K562 (cell line): ENCODE measurements around the gene CLIC1. TPM values are rescaled to one million over a fixed set of nuclear protein-coding genes. Genes with fewer than 3 reads are reported as not detected.

Experiments
- ARID1B ChIP-seq: fragments of 450-650 bp; IDR thresholded peaks from 2 replicates; pipeline ENCODE4 v1.6.1; 2016; ENCODE audit warnings: antibody characterized with exemption, mild to moderate bottlenecking, inconsistent platforms
- ATF4 ChIP-seq: fragments of 450-650 bp; formaldehyde crosslinking; IDR thresholded peaks from 2 replicates; pipeline ENCODE4 v1.4.0; 2022; ENCODE audit warnings: mild to moderate bottlenecking, moderate library complexity
- CBFA2T3 ChIP-seq: fragments of 450-650 bp; IDR thresholded peaks from 2 replicates; pipeline ENCODE4 v1.6.1; 2017
- CREM ChIP-seq: IDR thresholded peaks from 2 replicates; pipeline ENCODE4 v1.6.1; 2014; ENCODE audit warnings: antibody characterized with exemption, low read depth
- CUX1 ChIP-seq: fragments of 200-800 bp; sonication (Bioruptor generic); IDR thresholded peaks from 2 replicates; pipeline ENCODE4 v1.6.1; 2016; ENCODE audit warnings: missing genetic modification characterization, missing compliant biosample characterization
- ELF2 ChIP-seq: fragments of 250-450 bp; sonication (Bioruptor Pico); IDR thresholded peaks from 2 replicates; pipeline ENCODE4 v1.5.0; 2021; ENCODE audit warnings: mild to moderate bottlenecking
- GATAD2A ChIP-seq: fragments of 450-650 bp; IDR thresholded peaks from 2 replicates; pipeline ENCODE4 v1.6.1; 2017
- MAFG ChIP-seq: fragments of 450-650 bp; conservative IDR thresholded peaks from 2 replicates; pipeline ENCODE4 v1.6.1; 2016; ENCODE audit warnings: missing genetic modification characterization, missing compliant biosample characterization
- MIER1 ChIP-seq: fragments of 450-650 bp; IDR thresholded peaks from 2 replicates; pipeline ENCODE4 v1.6.1; 2016; ENCODE audit warnings: antibody characterized with exemption, mild to moderate bottlenecking, low read depth
- NFIC ChIP-seq: fragments of 450-650 bp; IDR thresholded peaks from 2 replicates; pipeline ENCODE4 v1.6.1; 2017; ENCODE audit warnings: mild to moderate bottlenecking, inconsistent platforms
- PRMT5 ChIP-seq: sonication (generic); formaldehyde crosslinking; IDR thresholded peaks from 2 replicates; pipeline ENCODE4 v1.5.0; 2020; ENCODE audit warnings: missing genetic modification reagents
- SETDB1 ChIP-seq: IDR thresholded peaks from one replicate; pipeline ENCODE4 v1.6.1; 2012; ENCODE audit warnings: low read length, control low read depth, inconsistent platforms
- TBP ChIP-seq: optimal IDR thresholded peaks from 2 replicates; pipeline ENCODE3; 2011; ENCODE audit warnings: low read depth, low read length, improper control_type of control experiment
- TRIM24 ChIP-seq, 2 experiments: fragments of 450-650 bp; IDR thresholded peaks; 2 replicates each; pipeline ENCODE4 v1.6.1; 2016
- ZC3H11A ChIP-seq: IDR thresholded peaks from 2 replicates; pipeline ENCODE4 v1.6.1; 2012; ENCODE audit warnings: low read depth, low read length, improper control_type of control experiment
- polyA plus RNA-seq, 8 experiments: library from polyadenylated mRNA; depleted of rRNA in 4 of 8; stranded (reverse) in 5 of 8; unstranded in 3 of 8; fragments of >200 nt; fragmentation: Nextera tagmentation in 2 of 8; fragmentation: Illumina TruSeq in 1 of 8; extraction: Ambion mirVana in 2 of 8; extraction: Trizol in 1 of 8; gene quantifications; 2 replicates each; pipeline versions ENCODE4 v1.2.1 to v1.2.3, GENCODE V29; 2011 to 2014; ENCODE audit warnings: inconsistent platforms in 1 of 8, missing spikeins in 1 of 8
- total RNA-seq, 7 experiments: library from RNA; depleted of rRNA in 6 of 7; stranded (reverse); fragments of >200 nt in 6 of 7; fragmentation: Illumina TruSeq in 2 of 7; extraction: Trizol in 2 of 7; gene quantifications; 2 replicates each; pipeline versions ENCODE4 v1.2.1 to v1.2.3, GENCODE V29; 2011 to 2021; ENCODE audit warnings: low replicate concordance in 1 of 7
- TF ChIP-seq, protein P1 (sequence below): fragments of 450-650 bp; IDR thresholded peaks from 2 replicates; pipeline ENCODE4 v1.7.0; 2016; ENCODE audit warnings: borderline replicate concordance
- TF ChIP-seq, protein P2 (sequence below): fragments of 250-450 bp; sonication (Bioruptor Pico); IDR thresholded peaks from 2 replicates; pipeline ENCODE4 v1.4.0; 2020
- TF ChIP-seq, protein P3 (sequence below): fragments of 450-650 bp; IDR thresholded peaks from 2 replicates; pipeline ENCODE4 v1.6.1; 2016; ENCODE audit warnings: mild to moderate bottlenecking

The CLIC1 gene
- total and polyA plus RNA-seq, 9 of the 15 experiments (the other 6 are each of a cell fraction or from before 2014, with no cell fraction given) = 1,267 to 2,419 (median 1,808) TPM

- TF ChIP-seq, protein P1, sequence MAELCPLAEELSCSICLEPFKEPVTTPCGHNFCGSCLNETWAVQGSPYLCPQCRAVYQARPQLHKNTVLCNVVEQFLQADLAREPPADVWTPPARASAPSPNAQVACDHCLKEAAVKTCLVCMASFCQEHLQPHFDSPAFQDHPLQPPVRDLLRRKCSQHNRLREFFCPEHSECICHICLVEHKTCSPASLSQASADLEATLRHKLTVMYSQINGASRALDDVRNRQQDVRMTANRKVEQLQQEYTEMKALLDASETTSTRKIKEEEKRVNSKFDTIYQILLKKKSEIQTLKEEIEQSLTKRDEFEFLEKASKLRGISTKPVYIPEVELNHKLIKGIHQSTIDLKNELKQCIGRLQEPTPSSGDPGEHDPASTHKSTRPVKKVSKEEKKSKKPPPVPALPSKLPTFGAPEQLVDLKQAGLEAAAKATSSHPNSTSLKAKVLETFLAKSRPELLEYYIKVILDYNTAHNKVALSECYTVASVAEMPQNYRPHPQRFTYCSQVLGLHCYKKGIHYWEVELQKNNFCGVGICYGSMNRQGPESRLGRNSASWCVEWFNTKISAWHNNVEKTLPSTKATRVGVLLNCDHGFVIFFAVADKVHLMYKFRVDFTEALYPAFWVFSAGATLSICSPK = peak; percentile 28; the same call in 1 of the 2 replicates
- no peak for TF ChIP-seq CUX1 (CRISPR knock-in tag)
- TF ChIP-seq MAFG (tag) = no peak
- TF ChIP-seq, protein P2, sequence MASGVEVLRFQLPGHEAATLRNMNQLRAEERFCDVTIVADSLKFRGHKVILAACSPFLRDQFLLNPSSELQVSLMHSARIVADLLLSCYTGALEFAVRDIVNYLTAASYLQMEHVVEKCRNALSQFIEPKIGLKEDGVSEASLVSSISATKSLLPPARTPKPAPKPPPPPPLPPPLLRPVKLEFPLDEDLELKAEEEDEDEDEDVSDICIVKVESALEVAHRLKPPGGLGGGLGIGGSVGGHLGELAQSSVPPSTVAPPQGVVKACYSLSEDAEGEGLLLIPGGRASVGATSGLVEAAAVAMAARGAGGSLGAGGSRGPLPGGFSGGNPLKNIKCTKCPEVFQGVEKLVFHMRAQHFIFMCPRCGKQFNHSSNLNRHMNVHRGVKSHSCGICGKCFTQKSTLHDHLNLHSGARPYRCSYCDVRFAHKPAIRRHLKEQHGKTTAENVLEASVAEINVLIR (CRISPR knock-in tag) = no peak
- TF ChIP-seq CREM = peak; percentile 70
- no peak; the same call in 1 of the 2 replicates for TF ChIP-seq GATAD2A
- TF ChIP-seq TRIM24 (IDR thresholded peaks at IDR 0.05) = no peak
- TF ChIP-seq, protein P3, sequence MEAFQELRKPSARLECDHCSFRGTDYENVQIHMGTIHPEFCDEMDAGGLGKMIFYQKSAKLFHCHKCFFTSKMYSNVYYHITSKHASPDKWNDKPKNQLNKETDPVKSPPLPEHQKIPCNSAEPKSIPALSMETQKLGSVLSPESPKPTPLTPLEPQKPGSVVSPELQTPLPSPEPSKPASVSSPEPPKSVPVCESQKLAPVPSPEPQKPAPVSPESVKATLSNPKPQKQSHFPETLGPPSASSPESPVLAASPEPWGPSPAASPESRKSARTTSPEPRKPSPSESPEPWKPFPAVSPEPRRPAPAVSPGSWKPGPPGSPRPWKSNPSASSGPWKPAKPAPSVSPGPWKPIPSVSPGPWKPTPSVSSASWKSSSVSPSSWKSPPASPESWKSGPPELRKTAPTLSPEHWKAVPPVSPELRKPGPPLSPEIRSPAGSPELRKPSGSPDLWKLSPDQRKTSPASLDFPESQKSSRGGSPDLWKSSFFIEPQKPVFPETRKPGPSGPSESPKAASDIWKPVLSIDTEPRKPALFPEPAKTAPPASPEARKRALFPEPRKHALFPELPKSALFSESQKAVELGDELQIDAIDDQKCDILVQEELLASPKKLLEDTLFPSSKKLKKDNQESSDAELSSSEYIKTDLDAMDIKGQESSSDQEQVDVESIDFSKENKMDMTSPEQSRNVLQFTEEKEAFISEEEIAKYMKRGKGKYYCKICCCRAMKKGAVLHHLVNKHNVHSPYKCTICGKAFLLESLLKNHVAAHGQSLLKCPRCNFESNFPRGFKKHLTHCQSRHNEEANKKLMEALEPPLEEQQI = no peak
- peak; percentile 53; the same call in 1 of the 2 replicates for TF ChIP-seq NFIC
- peak; percentile 55 for TF ChIP-seq TBP
- TF ChIP-seq ELF2 (CRISPR knock-in tag) = 0 out of 2 replicates have a peak, but pooled peaks have one; percentile 35
- no peak; the same call in 1 of the 2 replicates for TF ChIP-seq CBFA2T3
- TF ChIP-seq ZC3H11A = no peak
- no peak for TF ChIP-seq PRMT5 (CRISPR knock-in tag)
- TF ChIP-seq SETDB1 = no peak
- TF ChIP-seq ATF4 (CRISPR knock-in tag) = no peak
- peak; percentile 51; the same call in 1 of the 2 replicates for TF ChIP-seq MIER1
- peak; percentile 60 for TF ChIP-seq ARID1B
These were observed 33.5 kb upstream of the CLIC1 start (continued) for GRCh38 chr6:31769684-31770371.
